Spleen (tissue), 7 donors: ENCODE measurements around the gene CKLF.

Experiments
- POLR2AphosphoS5 ChIP-seq, 3 donors: sonication (generic); formaldehyde crosslinking; IDR thresholded peaks; one replicate each; pipeline ENCODE4 v1.5.1; 2017; ENCODE audit warnings: antibody characterized with exemption in 3 of 3
- TF ChIP-seq, protein P1 (sequence below), 11 experiments: fragments of 200-600 bp in 7 of 11; fragments of 450-650 bp in 4 of 11; sonication (generic) in 4 of 11; IDR thresholded peaks in 8 of 11; conservative IDR thresholded peaks in 3 of 11; 1 replicate in 7 of 11; 2 replicates in 4 of 11; pipeline versions ENCODE4 v1.4.0 to v1.8.0; 2016 to 2021; ENCODE audit warnings: antibody characterized with exemption in 11 of 11, inconsistent platforms in 4 of 11, mild to moderate bottlenecking in 1 of 11
- donor health status: DM: no; HTN: no; CAD: no; lungs with moderate emphysema.
- donor health status: DM: no; HTN: no; CAD: no.
- donor health status: DM: no; HTN: no; CAD: no.

DNA sequence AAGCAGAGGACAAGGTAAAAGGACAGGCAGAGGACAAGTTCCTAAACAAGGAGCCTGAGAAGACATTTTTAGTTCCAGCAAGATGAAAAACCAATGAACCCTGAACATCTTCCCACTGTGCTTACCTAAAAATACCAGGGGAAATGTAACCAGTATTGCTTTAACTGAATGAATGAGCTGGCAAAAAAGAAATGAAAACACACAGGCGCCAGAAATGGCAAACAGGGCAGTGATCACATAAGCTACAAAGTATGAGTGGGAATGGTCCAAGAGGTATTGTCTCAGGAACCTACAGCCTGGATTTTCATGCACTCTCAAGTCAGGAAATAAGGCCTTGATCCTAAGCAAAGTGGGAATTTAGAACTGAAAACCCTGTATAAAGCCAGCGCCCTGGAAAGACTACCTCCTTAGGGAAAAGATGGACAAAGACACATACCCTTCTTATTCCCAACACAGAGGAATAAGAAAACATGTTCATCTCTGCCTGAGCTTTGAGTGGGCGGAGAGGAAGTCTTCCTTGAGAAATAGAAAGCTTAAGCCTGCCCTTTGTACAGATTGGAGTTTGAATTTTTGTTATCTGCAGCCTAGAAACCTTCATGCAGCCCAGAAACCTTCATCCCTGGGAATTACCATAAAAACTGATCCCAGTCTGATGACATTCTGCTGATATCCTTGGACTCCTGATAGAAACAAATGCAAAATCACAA, 29.0 kb downstream of the CKLF start:
- TF ChIP-seq, protein P1, sequence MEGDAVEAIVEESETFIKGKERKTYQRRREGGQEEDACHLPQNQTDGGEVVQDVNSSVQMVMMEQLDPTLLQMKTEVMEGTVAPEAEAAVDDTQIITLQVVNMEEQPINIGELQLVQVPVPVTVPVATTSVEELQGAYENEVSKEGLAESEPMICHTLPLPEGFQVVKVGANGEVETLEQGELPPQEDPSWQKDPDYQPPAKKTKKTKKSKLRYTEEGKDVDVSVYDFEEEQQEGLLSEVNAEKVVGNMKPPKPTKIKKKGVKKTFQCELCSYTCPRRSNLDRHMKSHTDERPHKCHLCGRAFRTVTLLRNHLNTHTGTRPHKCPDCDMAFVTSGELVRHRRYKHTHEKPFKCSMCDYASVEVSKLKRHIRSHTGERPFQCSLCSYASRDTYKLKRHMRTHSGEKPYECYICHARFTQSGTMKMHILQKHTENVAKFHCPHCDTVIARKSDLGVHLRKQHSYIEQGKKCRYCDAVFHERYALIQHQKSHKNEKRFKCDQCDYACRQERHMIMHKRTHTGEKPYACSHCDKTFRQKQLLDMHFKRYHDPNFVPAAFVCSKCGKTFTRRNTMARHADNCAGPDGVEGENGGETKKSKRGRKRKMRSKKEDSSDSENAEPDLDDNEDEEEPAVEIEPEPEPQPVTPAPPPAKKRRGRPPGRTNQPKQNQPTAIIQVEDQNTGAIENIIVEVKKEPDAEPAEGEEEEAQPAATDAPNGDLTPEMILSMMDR (IDR thresholded peaks at IDR 0.05 in 8 of 11, conservative IDR thresholded peaks at IDR 0.05 in 3 of 11) = no peak
- TF ChIP-seq POLR2AphosphoS5 (IDR thresholded peaks at IDR 0.05) = no peak
